Stimulated activated naive CD4-positive, alpha-beta T cell (primary cell): ENCODE results near the gene IFRD1.
"Not testable (repeated sequence)": the region's sequence is repeated elsewhere in the genome, so short reads cannot be mapped to it uniquely, and the experiment has no call there.

ENCODE experiments used
- DNase-seq, 6 experiments: peaks; one replicate each; lab custom pipeline; 2025; lab: John Stamatoyannopoulos, UW

The IFRD1 gene

GRCh38 chr7:112442210-112442609 is 8.1 kb upstream of the IFRD1 start:
- no peak for DNase-seq

GRCh38 chr7:112444505-112444904 is 5.8 kb upstream of the IFRD1 start:
- DNase-seq: no peak

GRCh38 chr7:112446431-112446830 is 3.8 kb upstream of the IFRD1 start:
- no peak for DNase-seq

- DNase-seq: no peak
Measured at GRCh38 chr7:112447406-112447805, 2.9 kb upstream of the IFRD1 start.

GRCh38 chr7:112448381-112448780 is 1.9 kb upstream of the IFRD1 start:
- no peak for DNase-seq

- DNase-seq: no peak
Measured at GRCh38 chr7:112448891-112449290, 1.4 kb upstream of the IFRD1 start.

GRCh38 chr7:112449353-112449752 is 907 bp upstream of the IFRD1 start:
- DNase-seq: peak in 3 of 6 experiments; percentile 5 to 37 (median 19)

GRCh38 chr7:112450807-112451761 is 824 bp downstream of the IFRD1 start:
- DNase-seq: peak; percentile 76 to 94 (median 86)

- DNase-seq: no peak
Measured at GRCh38 chr7:112452102-112452888, 2.0 kb downstream of the IFRD1 start.

GRCh38 chr7:112453505-112454171 is 3.4 kb downstream of the IFRD1 start:
- DNase-seq: no peak

GRCh38 chr7:112454191-112454590 is 3.9 kb downstream of the IFRD1 start:
- DNase-seq: not testable (repeated sequence)

GRCh38 chr7:112459645-112460044 is 9.4 kb downstream of the IFRD1 start:
- DNase-seq: no peak

- no peak for DNase-seq
Measured at GRCh38 chr7:112462236-112462635, 12.0 kb downstream of the IFRD1 start.

- DNase-seq: no peak
Measured at GRCh38 chr7:112467867-112468266, 17.6 kb downstream of the IFRD1 start.

- DNase-seq: no peak
Measured at GRCh38 chr7:112470194-112470593, 19.9 kb downstream of the IFRD1 start.

- no peak for DNase-seq
Measured at GRCh38 chr7:112476390-112477052, 26.3 kb downstream of the IFRD1 start.

- no peak for DNase-seq
Measured at GRCh38 chr7:112481121-112481736, 31.0 kb downstream of the IFRD1 start.

GRCh38 chr7:112481833-112482670 is 31.8 kb downstream of the IFRD1 start:
- no peak for DNase-seq

- no peak for DNase-seq
Measured at GRCh38 chr7:112484671-112485167, 34.5 kb downstream of the IFRD1 start.

GRCh38 chr7:112485766-112486165 is 35.5 kb downstream of the IFRD1 start:
- no peak for DNase-seq
